Measurements from ENCODE around the gene ACADS.

GRCh38 chr12:120763250-120763649 is 37.6 kb downstream of the ACADS start:
- no peak for TF ChIP-seq CTCF (IDR thresholded peaks at IDR 0.05)
- no peak for TF ChIP-seq POLR2A (IDR thresholded peaks at IDR 0.05)
